ENCODE data around the gene CACNG3.
"Not testable (repeated sequence)": the region's sequence is repeated elsewhere in the genome, so short reads cannot be mapped to it uniquely, and the experiment has no call there.

The CACNG3 gene

GRCh38 chr16:24279982-24280515 lies 23.9 kb downstream of the CACNG3 start:
- no peak for DNase-seq (ENCODE audit: low read depth)

GRCh38 chr16:24281466-24281865 lies 25.3 kb downstream of the CACNG3 start:
- DNase-seq (ENCODE audit: low read depth): no peak

GRCh38 chr16:24282141-24282540 lies 26.0 kb downstream of the CACNG3 start:
- DNase-seq (ENCODE audit: low read depth): no peak

GRCh38 chr16:24286741-24287405 lies 30.7 kb downstream of the CACNG3 start:
- DNase-seq (ENCODE audit: low read depth): no peak

GRCh38 chr16:24288516-24288915 lies 32.4 kb downstream of the CACNG3 start:
- DNase-seq (ENCODE audit: low read depth): no peak

- DNase-seq (ENCODE audit: low read depth): no peak
Observed at GRCh38 chr16:24289166-24289700, 33.1 kb downstream of the CACNG3 start.

GRCh38 chr16:24291932-24292331 lies 35.8 kb downstream of the CACNG3 start:
- no peak for DNase-seq (ENCODE audit: low read depth)

GRCh38 chr16:24294131-24294530 lies 38.0 kb downstream of the CACNG3 start:
- no peak for DNase-seq (ENCODE audit: low read depth)

GRCh38 chr16:24297375-24297774 lies 41.2 kb downstream of the CACNG3 start:
- no peak for DNase-seq (ENCODE audit: low read depth)

GRCh38 chr16:24298548-24299167 lies 42.5 kb downstream of the CACNG3 start:
- no peak for DNase-seq (ENCODE audit: low read depth)

- DNase-seq (ENCODE audit: low read depth): not testable (repeated sequence)
Observed at GRCh38 chr16:24300750-24301149, 44.6 kb downstream of the CACNG3 start.

- no peak for DNase-seq (ENCODE audit: low read depth)
Observed at GRCh38 chr16:24302636-24303035, 46.5 kb downstream of the CACNG3 start.

- DNase-seq (ENCODE audit: low read depth): no peak
Observed at GRCh38 chr16:24308200-24308599, 52.1 kb downstream of the CACNG3 start.

- DNase-seq (ENCODE audit: low read depth): no peak
Observed at GRCh38 chr16:24309258-24310142, 53.4 kb downstream of the CACNG3 start.

GRCh38 chr16:24315343-24315742 lies 59.2 kb downstream of the CACNG3 start:
- no peak for DNase-seq (ENCODE audit: low read depth)

GRCh38 chr16:24318680-24319079 lies 62.5 kb downstream of the CACNG3 start:
- DNase-seq (ENCODE audit: low read depth): no peak

- no peak for DNase-seq (ENCODE audit: low read depth)
Observed at GRCh38 chr16:24319126-24319814, 63.1 kb downstream of the CACNG3 start.

GRCh38 chr16:24322106-24322505 lies 66.0 kb downstream of the CACNG3 start:
- DNase-seq (ENCODE audit: low read depth): no peak

- no peak for DNase-seq (ENCODE audit: low read depth)
Observed at GRCh38 chr16:24324421-24324820, 68.3 kb downstream of the CACNG3 start.

- no peak for DNase-seq (ENCODE audit: low read depth)
Observed at GRCh38 chr16:24328835-24329452, 72.8 kb downstream of the CACNG3 start.

GRCh38 chr16:24332178-24332577 lies 76.0 kb downstream of the CACNG3 start:
- DNase-seq (ENCODE audit: low read depth): no peak
